HEK293T (cell line): Measurements from ENCODE around the gene PRDM11.

ENCODE experiments used
- ARNT ChIP-seq: fragments of 450-650 bp; IDR thresholded peaks from 2 replicates; pipeline ENCODE4 v1.6.1; 2017; ENCODE audit warnings: mild to moderate bottlenecking
- BHLHE40 ChIP-seq: fragments of 450-650 bp; IDR thresholded peaks from 2 replicates; pipeline ENCODE4 v1.6.1; 2016; ENCODE audit warnings: mild to moderate bottlenecking, moderate library complexity, borderline replicate concordance
- ELF4 ChIP-seq: fragments of 450-650 bp; IDR thresholded peaks from 2 replicates; pipeline ENCODE4 v1.6.1; 2017; ENCODE audit warnings: antibody characterized with exemption
- FOXA1 ChIP-seq: fragments of 450-650 bp; IDR thresholded peaks from 2 replicates; pipeline ENCODE4 v1.6.1; 2016; ENCODE audit warnings: mild to moderate bottlenecking
- FOXK2 ChIP-seq: fragments of 450-650 bp; IDR thresholded peaks from 2 replicates; pipeline ENCODE4 v1.6.1; 2016; ENCODE audit warnings: mild to moderate bottlenecking
- FOXM1 ChIP-seq: fragments of 450-650 bp; IDR thresholded peaks from 2 replicates; pipeline ENCODE4 v1.6.1; 2017; ENCODE audit warnings: mild to moderate bottlenecking, borderline replicate concordance
- L3MBTL2 ChIP-seq: fragments of 450-650 bp; conservative IDR thresholded peaks from 2 replicates; pipeline ENCODE4 v1.6.1; 2016; ENCODE audit warnings: mild to moderate bottlenecking
- NFRKB ChIP-seq: fragments of 450-650 bp; IDR thresholded peaks from 2 replicates; pipeline ENCODE4 v1.6.1; 2016; ENCODE audit warnings: mild to moderate bottlenecking, moderate library complexity
- PKNOX1 ChIP-seq: fragments of 450-650 bp; IDR thresholded peaks from 2 replicates; pipeline ENCODE4 v1.6.1; 2016
- SP1 ChIP-seq: fragments of 450-650 bp; IDR thresholded peaks from 2 replicates; pipeline ENCODE4 v1.6.1; 2017
- SUZ12 ChIP-seq: fragments of 450-650 bp; IDR thresholded peaks from 2 replicates; pipeline ENCODE4 v1.6.1; 2016; ENCODE audit warnings: mild to moderate bottlenecking
- TARDBP ChIP-seq: fragments of 450-650 bp; IDR thresholded peaks from 2 replicates; pipeline ENCODE4 v1.6.1; 2016
- ZNF384 ChIP-seq: fragments of 450-650 bp; IDR thresholded peaks from 2 replicates; pipeline ENCODE4 v1.6.1; 2016

- TF ChIP-seq FOXM1 (no peak), NFRKB (no peak), TARDBP (no peak), FOXA1 (no peak), SP1 (no peak), L3MBTL2 (no peak), BHLHE40 (no peak), PKNOX1 (no peak), SUZ12 (no peak), ZNF384 (no peak), ARNT (no peak), FOXK2 (no peak), ELF4 (no peak)
Observed at GRCh38 chr11:45229401-45230020, 83.1 kb downstream of the PRDM11 start.
